H1 (cell line): ENCODE data around the gene PXDC1. TPM values are rescaled to one million over a fixed set of nuclear protein-coding genes. Genes with fewer than 3 reads are reported as not detected.

Experiments
- BCL11A ChIP-seq, 2 experiments: IDR thresholded peaks; one replicate each; pipeline ENCODE4 v1.6.1; 2011; ENCODE audit warnings: low read depth in 2 of 2, low read length in 2 of 2, mild to moderate bottlenecking in 2 of 2
- CBX5 ChIP-seq: fragments of 300-800, 300-1000 bp; sonication (generic); IDR thresholded peaks from 2 replicates; pipeline ENCODE4 v1.7.1; 2016; ENCODE audit warnings: antibody characterized with exemption, low read length, low read depth
- CBX8 ChIP-seq: fragments of 300-800, 300-1000 bp; sonication (generic); IDR thresholded peaks from 2 replicates; pipeline ENCODE4 v1.7.1; 2016; ENCODE audit warnings: low read depth, low read length, borderline replicate concordance
- CHD2 ChIP-seq: IDR thresholded peaks from 2 replicates; pipeline ENCODE4 v1.6.1; 2012; ENCODE audit warnings: low read length, improper control_type of control experiment
- GABPA ChIP-seq: IDR thresholded peaks from 2 replicates; pipeline ENCODE4 v1.6.1; 2011; ENCODE audit warnings: mild to moderate bottlenecking, low read length, moderate library complexity, borderline replicate concordance; ENCODE audit not compliant: insufficient read depth
- KDM4A ChIP-seq: IDR thresholded peaks from one replicate; pipeline ENCODE4 v1.7.1; 2012; ENCODE audit warnings: low read depth, mild to moderate bottlenecking, moderate library complexity, low read length, inconsistent platforms; ENCODE audit not compliant: severe bottlenecking
- MAFK ChIP-seq: IDR thresholded peaks from 2 replicates; pipeline ENCODE4 v1.6.1; 2012; ENCODE audit warnings: low read depth, mild to moderate bottlenecking, improper control_type of control experiment, low read length
- MAX ChIP-seq: IDR thresholded peaks from 2 replicates; pipeline ENCODE4 v1.6.1; 2012; ENCODE audit warnings: inconsistent platforms
- PHF8 ChIP-seq: fragments of 200-600 bp; sonication (generic); conservative IDR thresholded peaks from 2 replicates; pipeline ENCODE4 v1.7.1; 2012; ENCODE audit warnings: low read depth, mild to moderate bottlenecking, inconsistent platforms, low read length, moderate library complexity
- RXRA ChIP-seq: IDR thresholded peaks from 2 replicates; pipeline ENCODE4 v1.6.1; 2011; ENCODE audit warnings: low read depth, mild to moderate bottlenecking, low read length, moderate library complexity; ENCODE audit not compliant: insufficient read depth
- SIN3A ChIP-seq, 2 experiments: IDR thresholded peaks in 1 of 2; conservative IDR thresholded peaks in 1 of 2; 2 replicates each; pipeline ENCODE4 v1.6.1; 2011 to 2012; ENCODE audit warnings: low read length in 2 of 2, improper control_type of control experiment in 1 of 2, low read depth in 1 of 2, mild to moderate bottlenecking in 1 of 2
- SRF ChIP-seq: IDR thresholded peaks from 2 replicates; pipeline ENCODE4 v1.6.1; 2011; ENCODE audit warnings: mild to moderate bottlenecking, low read depth, low read length, moderate library complexity
- polyA plus RNA-seq, 7 experiments: library from polyadenylated mRNA; depleted of rRNA in 3 of 7; stranded (reverse) in 5 of 7; unstranded in 2 of 7; fragments of >200 nt in 5 of 7; fragments of 200-250 nt in 2 of 7; gene quantifications; 1 replicate in 5 of 7; 2 replicates in 1 of 7; 4 replicates in 1 of 7; pipeline versions ENCODE4 v1.2.1 to v1.2.3, GENCODE V29; 2011 to 2013; ENCODE audit warnings: missing spikeins in 2 of 7, mixed read lengths in 2 of 7
- total RNA-seq: library from RNA; stranded (reverse); fragmentation: NEBNext Ultra II Directional; extraction: Animal tissue kit (Norgen Biotek cat#: 25700); gene quantifications from 2 replicates; pipeline ENCODE4 v1.2.1, GENCODE V29; 2021

Gene PXDC1
- total and polyA plus RNA-seq, 2 of the 8 experiments (the other 6 are each of a cell fraction or from before 2014, with no cell fraction given) = 1.7 to 2.0 TPM

GRCh38 chr6:3750317-3751076, 1.0 kb downstream of the PXDC1 start (continued):
- no peak for TF ChIP-seq MAFK
- peak; percentile 82 for TF ChIP-seq KDM4A
- no peak for TF ChIP-seq CBX5
- TF ChIP-seq GABPA = no peak
- no peak for TF ChIP-seq CHD2
- TF ChIP-seq SIN3A (conservative IDR thresholded peaks at IDR 0.05 in 1 of 2, IDR thresholded peaks at IDR 0.05 in 1 of 2; ENCODE audit: low read depth in 1 of 2, low read length in 2 of 2) = no peak
- no peak for TF ChIP-seq SRF
- peak; percentile 76 for TF ChIP-seq MAX
- no peak for TF ChIP-seq BCL11A (IDR thresholded peaks at IDR 0.05; ENCODE audit: low read depth in 2 of 2, low read length in 2 of 2)
- no peak for TF ChIP-seq PHF8
- no peak for TF ChIP-seq RXRA
- TF ChIP-seq CBX8 = no peak
- TF ChIP-seq, all 59 proteins: peak for 5
